Body of pancreas (tissue), 4 donors: ENCODE measurements around the gene ARHGAP32.
"Not testable (repeated sequence)": the region's sequence is repeated elsewhere in the genome, so short reads cannot be mapped to it uniquely, and the experiment has no call there.

Experiments
- CTCF ChIP-seq, 7 experiments: fragments of 450-650 bp in 4 of 7; fragments of 200-600 bp in 3 of 7; sonication (generic) in 3 of 7; IDR thresholded peaks; one replicate each; pipeline ENCODE4 v1.5.1; 2016 to 2019; ENCODE audit warnings: antibody characterized with exemption in 7 of 7
- POLR2A ChIP-seq, 3 donors: fragments of 450-650 bp; IDR thresholded peaks; one replicate each; pipeline ENCODE4 v1.6.1; 2016; ENCODE audit warnings: antibody characterized with exemption in 3 of 3, mild to moderate bottlenecking in 2 of 3

- not testable (repeated sequence) for TF ChIP-seq CTCF, POLR2A (IDR thresholded peaks at IDR 0.05)
Observed at GRCh38 chr11:128999165-128999564, 193.0 kb downstream of the ARHGAP32 start.
